Measurements from ENCODE around the gene CNTNAP3B. TPM values are rescaled to one million over a fixed set of nuclear protein-coding genes. Genes with fewer than 3 reads are reported as not detected.
"Not testable (repeated sequence)": the region's sequence is repeated elsewhere in the genome, so short reads cannot be mapped to it uniquely, and the experiment has no call there.

CNTNAP3B gene
- polyA plus RNA-seq, 2 of the 4 experiments (the other 2 are of a cell fraction): 14.4 to 73.3 TPM

- H3K4me2 ChIP-seq; POLR2A ChIA-PET; H3K27ac ChIP-seq; ATAC-seq; FAIRE-seq; H3K4me3 ChIP-seq; CTCF ChIA-PET; DNase-seq (ENCODE audit: low read depth in 1 of 2, low spot score in 1 of 2); H3K4me1 ChIP-seq; H3K9me3 ChIP-seq: not testable (repeated sequence)
- no CpG with 5 or more reads among the region's 4 CpGs for WGBS (ENCODE audit: missing lambda C conversion rate)
These were observed 223.7 kb downstream of the CNTNAP3B start for GRCh38 chr9:41905488-41905887.

GRCh38 chr9:41902762-41903161, 226.5 kb downstream of the CNTNAP3B start:
- DNase-seq (ENCODE audit: low read depth in 1 of 2, low spot score in 1 of 2); H3K9me3 ChIP-seq; FAIRE-seq; H3K4me3 ChIP-seq; CTCF ChIA-PET; H3K27ac ChIP-seq; POLR2A ChIA-PET; ATAC-seq; H3K4me1 ChIP-seq; H3K4me2 ChIP-seq: not testable (repeated sequence)
- no CpG with 5 or more reads among the region's 6 CpGs for WGBS (ENCODE audit: missing lambda C conversion rate)

- H3K9me3 ChIP-seq; H3K27ac ChIP-seq; CTCF ChIA-PET; H3K4me1 ChIP-seq; H3K4me3 ChIP-seq; POLR2A ChIA-PET; DNase-seq (ENCODE audit: low read depth in 1 of 2, low spot score in 1 of 2); FAIRE-seq; H3K4me2 ChIP-seq: not testable (repeated sequence)
- ATAC-seq: peak; percentile 29 to 30; a peak in 2 of 6 replicates
- WGBS (ENCODE audit: missing lambda C conversion rate): no CpG with 5 or more reads among the region's 46 CpGs
These were observed 230.4 kb downstream of the CNTNAP3B start for GRCh38 chr9:41898720-41899343.

GRCh38 chr9:41874557-41874956, 254.7 kb downstream of the CNTNAP3B start:
- H3K4me1 ChIP-seq; H3K4me3 ChIP-seq; POLR2A ChIA-PET; H3K27ac ChIP-seq; CTCF ChIA-PET; H3K4me2 ChIP-seq; H3K9me3 ChIP-seq; FAIRE-seq; DNase-seq (ENCODE audit: low read depth in 1 of 2, low spot score in 1 of 2): not testable (repeated sequence)
- no CpG with 5 or more reads among the region's 5 CpGs for WGBS (ENCODE audit: missing lambda C conversion rate)
- ATAC-seq: 0 out of 6 replicates have a peak, but pooled peaks of 1 of the 2 experiments have one; percentile 13

- H3K4me1 ChIP-seq; CTCF ChIA-PET; H3K9me3 ChIP-seq; DNase-seq (ENCODE audit: low read depth in 1 of 2, low spot score in 1 of 2); H3K4me3 ChIP-seq; FAIRE-seq; H3K27ac ChIP-seq; H3K4me2 ChIP-seq; POLR2A ChIA-PET; ATAC-seq: not testable (repeated sequence)
- WGBS (ENCODE audit: missing lambda C conversion rate): no CpG with 5 or more reads among the region's 2 CpGs
These were observed 273.8 kb downstream of the CNTNAP3B start for GRCh38 chr9:41855422-41855821.

- H3K27ac ChIP-seq; CTCF ChIA-PET; H3K4me2 ChIP-seq; POLR2A ChIA-PET; DNase-seq (ENCODE audit: low read depth in 1 of 2, low spot score in 1 of 2); FAIRE-seq; H3K9me3 ChIP-seq; H3K4me1 ChIP-seq; H3K4me3 ChIP-seq: not testable (repeated sequence)
- peak; percentile 98 to 99 for ATAC-seq
- no CpG with 5 or more reads among the region's 9 CpGs for WGBS (ENCODE audit: missing lambda C conversion rate)
These were observed 277.1 kb downstream of the CNTNAP3B start for GRCh38 chr9:41851848-41852740.

GRCh38 chr9:41847829-41848228, 281.4 kb downstream of the CNTNAP3B start:
- H3K4me1 ChIP-seq; H3K4me2 ChIP-seq; H3K9me3 ChIP-seq; ATAC-seq; FAIRE-seq; H3K27ac ChIP-seq; H3K4me3 ChIP-seq; CTCF ChIA-PET; POLR2A ChIA-PET; DNase-seq (ENCODE audit: low read depth in 1 of 2, low spot score in 1 of 2): not testable (repeated sequence)
- no CpG with 5 or more reads among the region's 7 CpGs for WGBS (ENCODE audit: missing lambda C conversion rate)

Small RNAs within 50 kb of the gene (small RNA-seq; reads per million reads assigned to genes)
- 0 reads per million in 6 experiments for gene RN7SL343P

Other genes starting within 250 kb of the CNTNAP3B start
- gene SPATA31A6, start 54.2 kb upstream of the CNTNAP3B start, polyA plus RNA-seq (2011; rRNA removed): 0.01 TPM in 1 of 2 replicates, not detected in the other
- not detected in 3 replicates for gene SPATA31A6, start 54.2 kb upstream of the CNTNAP3B start, polyA plus RNA-seq (2017; fragmentation: RNase III; extraction: RNeasy Plus Mini Kit Qiagen cat#74134 plus additional on column Dnase treatment)

Data from A549 (cell line).